Measurements from ENCODE around the gene VAV3. TPM values are rescaled to one million over a fixed set of nuclear protein-coding genes. Genes with fewer than 3 reads are reported as not detected.

VAV3 gene
- total and polyA plus RNA-seq, 12 donors = 0.72 to 3.4 (median 1.9) TPM

- H3K9me3 ChIP-seq = no peaks in the 10 kb centered on the region
- no peaks in the 10 kb centered on the region for H3K27me3 ChIP-seq
- DNase-seq = no peak
- H3K4me1 ChIP-seq = no peaks in the 10 kb centered on the region
- no peak overlapping the region for H3K27ac ChIP-seq
- intact Hi-C loops (cut with DNase I) = no loop called here
- 88 to 94% methylated on average over 4 of the region's 4 CpGs for WGBS, 2 donors
- no peak overlapping the region for H3K4me3 ChIP-seq
- ATAC-seq = no peak
- no peaks in the 10 kb centered on the region for H3K36me3 ChIP-seq
- no peak for TF ChIP-seq CTCF (IDR thresholded peaks at IDR 0.05)
Observed at GRCh38 chr1:107547363-107548155, 417.4 kb downstream of the VAV3 start.

- intact Hi-C loops (cut with DNase I) = no loop called here
- H3K36me3 ChIP-seq = no peaks in the 10 kb centered on the region
- 82 to 84% methylated on average over 4 of the region's 4 CpGs for WGBS, 2 donors
- H3K9me3 ChIP-seq = no peaks in the 10 kb centered on the region
- no peak overlapping the region for H3K4me3 ChIP-seq
- H3K4me1 ChIP-seq = no peaks in the 10 kb centered on the region
- no peak for ATAC-seq
- DNase-seq = no peak
- TF ChIP-seq CTCF (IDR thresholded peaks at IDR 0.05) = no peak
- no peaks in the 10 kb centered on the region for H3K27me3 ChIP-seq
- H3K27ac ChIP-seq = no peak overlapping the region
Observed at GRCh38 chr1:107546576-107546975, 418.4 kb downstream of the VAV3 start.

GRCh38 chr1:107545879-107546278 is 419.1 kb downstream of the VAV3 start:
- no peak for TF ChIP-seq CTCF (IDR thresholded peaks at IDR 0.05)
- no peaks in the 10 kb centered on the region for H3K9me3 ChIP-seq
- H3K36me3 ChIP-seq = no peaks in the 10 kb centered on the region
- intact Hi-C loops (cut with DNase I) = no loop called here
- H3K27ac ChIP-seq = no peak overlapping the region
- no peaks in the 10 kb centered on the region for H3K4me1 ChIP-seq
- no peak overlapping the region for H3K4me3 ChIP-seq
- no peak for DNase-seq
- 71 to 75% methylated on average over 4 of the region's 4 CpGs for WGBS, 2 donors
- H3K27me3 ChIP-seq = no peaks in the 10 kb centered on the region
- ATAC-seq = no peak

- H3K27me3 ChIP-seq = no peaks in the 10 kb centered on the region
- TF ChIP-seq CTCF (IDR thresholded peaks at IDR 0.05) = no peak
- no peak overlapping the region for H3K27ac ChIP-seq
- no peak overlapping the region for H3K4me3 ChIP-seq
- WGBS, 2 donors = 35 to 43% methylated on average over 2 of the region's 2 CpGs
- ATAC-seq = no peak
- no peaks in the 10 kb centered on the region for H3K9me3 ChIP-seq
- H3K36me3 ChIP-seq = no peaks in the 10 kb centered on the region
- H3K4me1 ChIP-seq = no peaks in the 10 kb centered on the region
- intact Hi-C loops (cut with DNase I) = no loop called here
- no peak for DNase-seq
Observed at GRCh38 chr1:107545056-107545577, 419.9 kb downstream of the VAV3 start.
